Sigmoid colon (tissue), 4 donors: ENCODE measurements around the gene FKBP4.

Source experiments
- EP300 ChIP-seq, 4 donors: sonication (generic); formaldehyde crosslinking; IDR thresholded peaks; one replicate each; pipeline ENCODE4 v1.6.1; 2017; ENCODE audit warnings: antibody characterized with exemption in 4 of 4
- POLR2A ChIP-seq, 2 donors: fragments of 450-650 bp; IDR thresholded peaks; one replicate each; pipeline ENCODE4 v1.6.1; 2016; ENCODE audit warnings: antibody characterized with exemption in 2 of 2, mild to moderate bottlenecking in 2 of 2, moderate library complexity in 2 of 2
- POLR2AphosphoS5 ChIP-seq, 4 donors: sonication (generic); formaldehyde crosslinking; IDR thresholded peaks; one replicate each; pipeline ENCODE4 v1.6.1; 2017; ENCODE audit warnings: antibody characterized with exemption in 4 of 4
- TF ChIP-seq, protein P1 (sequence below), 4 experiments: fragments of 450-650 bp in 3 of 4; fragments of 200-600 bp in 1 of 4; IDR thresholded peaks; one replicate each; pipeline ENCODE4 v1.5.1; 2016 to 2019; ENCODE audit warnings: antibody characterized with exemption in 4 of 4, mild to moderate bottlenecking in 3 of 4, moderate library complexity in 2 of 4

DNA sequence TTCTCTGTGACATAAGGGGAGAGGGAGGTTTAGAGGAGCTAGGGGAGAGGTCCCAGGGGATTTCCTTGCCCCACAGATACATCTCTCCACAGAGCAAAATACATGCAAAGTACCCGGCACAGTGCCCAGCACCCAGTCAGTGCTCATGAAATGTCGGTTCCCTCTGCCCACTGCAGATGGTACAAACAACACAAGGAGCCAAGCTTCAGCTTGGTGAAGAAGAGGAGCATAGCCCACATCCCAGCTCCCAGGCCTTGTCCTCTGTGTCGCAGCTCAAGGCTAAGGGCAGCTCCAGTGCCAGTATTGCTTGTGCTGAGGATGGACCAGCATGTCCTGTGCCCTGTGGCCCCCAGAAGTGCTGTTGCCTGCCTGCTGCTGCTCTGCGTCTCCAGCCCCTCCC is 35.0 kb upstream of the FKBP4 start:
- TF ChIP-seq POLR2A (IDR thresholded peaks at IDR 0.05), result no peak
- TF ChIP-seq POLR2AphosphoS5 (IDR thresholded peaks at IDR 0.05), result no peak
- TF ChIP-seq, protein P1, sequence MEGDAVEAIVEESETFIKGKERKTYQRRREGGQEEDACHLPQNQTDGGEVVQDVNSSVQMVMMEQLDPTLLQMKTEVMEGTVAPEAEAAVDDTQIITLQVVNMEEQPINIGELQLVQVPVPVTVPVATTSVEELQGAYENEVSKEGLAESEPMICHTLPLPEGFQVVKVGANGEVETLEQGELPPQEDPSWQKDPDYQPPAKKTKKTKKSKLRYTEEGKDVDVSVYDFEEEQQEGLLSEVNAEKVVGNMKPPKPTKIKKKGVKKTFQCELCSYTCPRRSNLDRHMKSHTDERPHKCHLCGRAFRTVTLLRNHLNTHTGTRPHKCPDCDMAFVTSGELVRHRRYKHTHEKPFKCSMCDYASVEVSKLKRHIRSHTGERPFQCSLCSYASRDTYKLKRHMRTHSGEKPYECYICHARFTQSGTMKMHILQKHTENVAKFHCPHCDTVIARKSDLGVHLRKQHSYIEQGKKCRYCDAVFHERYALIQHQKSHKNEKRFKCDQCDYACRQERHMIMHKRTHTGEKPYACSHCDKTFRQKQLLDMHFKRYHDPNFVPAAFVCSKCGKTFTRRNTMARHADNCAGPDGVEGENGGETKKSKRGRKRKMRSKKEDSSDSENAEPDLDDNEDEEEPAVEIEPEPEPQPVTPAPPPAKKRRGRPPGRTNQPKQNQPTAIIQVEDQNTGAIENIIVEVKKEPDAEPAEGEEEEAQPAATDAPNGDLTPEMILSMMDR (IDR thresholded peaks at IDR 0.05), result no peak
- no peak for TF ChIP-seq EP300 (IDR thresholded peaks at IDR 0.05)
